ENCODE measurements around the gene FRK. TPM values are rescaled to one million over a fixed set of nuclear protein-coding genes. Genes with fewer than 3 reads are reported as not detected.
"Not testable (repeated sequence)": the region's sequence is repeated elsewhere in the genome, so short reads cannot be mapped to it uniquely, and the experiment has no call there.

Gene FRK
- total and polyA plus RNA-seq, 9 donors, result 0.38 to 3.5 (median 1.1) TPM

- 94% methylated on average over 10 of the region's 10 CpGs for WGBS, 3 donors
- Histone ChIP-seq H3K27ac (no peak overlapping the region), H3K27me3 (no peaks in the 10 kb centered on the region), H3K4me1 (ENCODE audit: insufficient read depth) (no peaks in the 10 kb centered on the region), H3K9me3 (no peaks in the 10 kb centered on the region), H3K36me3 (no peaks in the 10 kb centered on the region), H3K4me3 (no peak overlapping the region)
- no peak for TF ChIP-seq EP300 (IDR thresholded peaks at IDR 0.05)
- TF ChIP-seq CTCF (IDR thresholded peaks at IDR 0.05), result no peak
- no peak for TF ChIP-seq POLR2A (IDR thresholded peaks at IDR 0.05)
- no peak for DNase-seq
- intact Hi-C loops (cut with DNase I), result no loop called here
Measured at GRCh38 chr6:115890238-115890637, 170.5 kb downstream of the FRK start.

- DNase-seq; intact Hi-C loops (cut with DNase I); H3K36me3 ChIP-seq; H3K4me3 ChIP-seq; H3K27me3 ChIP-seq; H3K4me1 ChIP-seq (ENCODE audit: insufficient read depth); H3K27ac ChIP-seq; H3K9me3 ChIP-seq: not testable (repeated sequence)
- 97% methylated on average over 38 of the region's 38 CpGs for WGBS, 3 donors
Measured at GRCh38 chr6:115888687-115889470, 171.8 kb downstream of the FRK start.

- H3K36me3 ChIP-seq, result no peaks in the 10 kb centered on the region
- no peak overlapping the region for H3K4me3 ChIP-seq
- TF ChIP-seq CTCF (IDR thresholded peaks at IDR 0.05) (no peak), POLR2A (IDR thresholded peaks at IDR 0.05) (no peak), EP300 (IDR thresholded peaks at IDR 0.05) (no peak)
- WGBS, 3 donors, result 78 to 87% (median 83%) methylated on average over 7 of the region's 7 CpGs
- H3K9me3 ChIP-seq, result no peaks in the 10 kb centered on the region
- no peak for DNase-seq
- H3K4me1 ChIP-seq (ENCODE audit: insufficient read depth), result no peaks in the 10 kb centered on the region
- H3K27ac ChIP-seq, result no peak overlapping the region
- intact Hi-C loops (cut with DNase I), result no loop called here
- H3K27me3 ChIP-seq, result no peaks in the 10 kb centered on the region
Measured at GRCh38 chr6:115887891-115888290, 172.8 kb downstream of the FRK start.

GRCh38 chr6:115885636-115886366 is 174.9 kb downstream of the FRK start:
- 57 to 67% (median 63%) methylated on average over 4 of the region's 4 CpGs for WGBS, 3 donors
- Histone ChIP-seq H3K9me3 (no peaks in the 10 kb centered on the region), H3K27me3 (no peaks in the 10 kb centered on the region)

More at GRCh38 chr6:115885636-115886366, 174.9 kb downstream of the FRK start:
- H3K4me3 ChIP-seq, result no peak overlapping the region
- no peak overlapping the region for H3K27ac ChIP-seq
- no peaks in the 10 kb centered on the region for H3K4me1 ChIP-seq (ENCODE audit: insufficient read depth)
- intact Hi-C loops (cut with DNase I), result no loop called here
- DNase-seq, result no peak
- no peak for TF ChIP-seq CTCF (IDR thresholded peaks at IDR 0.05)
- no peaks in the 10 kb centered on the region for H3K36me3 ChIP-seq
